ENCODE results near the gene PATL1. TPM values are rescaled to one million over a fixed set of nuclear protein-coding genes. Genes with fewer than 3 reads are reported as not detected.

PATL1 gene
- total and polyA plus RNA-seq, 2 of the 8 experiments (the other 6 are each of a cell fraction or from before 2014, with no cell fraction given), result 30.4 to 33.4 TPM

DNA sequence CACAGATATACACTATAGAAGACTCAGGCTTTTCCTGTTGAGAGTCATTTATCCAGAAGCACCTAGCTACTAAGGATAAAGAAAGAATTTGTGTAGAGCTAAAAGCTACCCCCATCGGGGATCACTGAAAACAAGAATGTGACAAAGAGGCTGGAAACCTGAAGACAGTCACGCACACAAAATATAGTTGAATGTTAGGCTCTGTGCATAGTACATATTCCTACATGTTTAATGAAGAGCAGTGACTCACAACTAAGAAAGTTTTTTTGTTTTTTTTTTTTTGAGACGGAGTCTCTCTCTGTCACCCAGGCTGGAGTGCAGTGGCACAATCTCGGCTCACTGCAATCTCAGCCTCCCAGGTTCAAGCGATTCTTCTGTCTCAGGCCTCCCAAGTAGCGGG, 36.5 kb upstream of the PATL1 start:
- TF ChIP-seq, protein P1, sequence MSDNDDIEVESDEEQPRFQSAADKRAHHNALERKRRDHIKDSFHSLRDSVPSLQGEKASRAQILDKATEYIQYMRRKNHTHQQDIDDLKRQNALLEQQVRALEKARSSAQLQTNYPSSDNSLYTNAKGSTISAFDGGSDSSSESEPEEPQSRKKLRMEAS (IDR thresholded peaks at IDR 0.05), result no peak
- TF ChIP-seq GTF2F1 (IDR thresholded peaks at IDR 0.05; ENCODE audit: borderline replicate concordance, low read depth, low read length), result no peak
- TF ChIP-seq CBX5 (IDR thresholded peaks at IDR 0.05; ENCODE audit: low read depth, low read length), result no peak
- no peak for TF ChIP-seq CREB1 (IDR thresholded peaks at IDR 0.05)
- TF ChIP-seq FOSL1 (IDR thresholded peaks at IDR 0.05; ENCODE audit: insufficient read depth, low read depth, low read length), result no peak
- TF ChIP-seq TCF12 (IDR thresholded peaks at IDR 0.05; ENCODE audit: low read depth, low read length), result no peak
- no peak for TF ChIP-seq BACH1 (IDR thresholded peaks at IDR 0.05; ENCODE audit: low read length)
- TF ChIP-seq TAF1 (IDR thresholded peaks at IDR 0.05; ENCODE audit: low read depth, low read length), result no peak
- TF ChIP-seq, protein P2, sequence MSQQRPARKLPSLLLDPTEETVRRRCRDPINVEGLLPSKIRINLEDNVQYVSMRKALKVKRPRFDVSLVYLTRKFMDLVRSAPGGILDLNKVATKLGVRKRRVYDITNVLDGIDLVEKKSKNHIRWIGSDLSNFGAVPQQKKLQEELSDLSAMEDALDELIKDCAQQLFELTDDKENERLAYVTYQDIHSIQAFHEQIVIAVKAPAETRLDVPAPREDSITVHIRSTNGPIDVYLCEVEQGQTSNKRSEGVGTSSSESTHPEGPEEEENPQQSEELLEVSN (IDR thresholded peaks at IDR 0.05), result no peak
- TF ChIP-seq ASH2L (IDR thresholded peaks at IDR 0.05; ENCODE audit: low read length), result no peak
- no peak for TF ChIP-seq CHD1 (IDR thresholded peaks at IDR 0.05; ENCODE audit: low read depth, low read length)
- no peak overlapping the region for H3K4me2 ChIP-seq (ENCODE audit: insufficient read depth in 1 of 2, low read depth in 2 of 2, low read length in 2 of 2)
- H2AFZ ChIP-seq (ENCODE audit: low read length), result no peak overlapping the region

More for the DNA sequence above, 36.5 kb upstream of the PATL1 start:
- FAIRE-seq (no peak), DNase-seq (ENCODE audit: low read depth in 1 of 2, low spot score in 2 of 2) (no peak)
- Histone ChIP-seq H2BK120ac (replicated peaks; ENCODE audit: low read depth, low read length) (no peak overlapping the region), H3K23me2 (ENCODE audit: low read depth, low read length) (no peaks in the 10 kb centered on the region), H3K4ac (replicated peaks; ENCODE audit: insufficient read length, low read depth, low read length) (no peak overlapping the region), H4K8ac (ENCODE audit: extremely low read depth, insufficient read depth, low read length) (no peak overlapping the region), H4K91ac (replicated peaks; ENCODE audit: insufficient read length, low read length) (no peak overlapping the region), H3K79me1 (ENCODE audit: low read depth, low read length) (no peaks in the 10 kb centered on the region), H3K27ac (ENCODE audit: low read depth, low read length) (no peak overlapping the region), H2BK12ac (ENCODE audit: low read depth, low read length) (no peak overlapping the region), H3K23ac (ENCODE audit: insufficient read length) (no peak overlapping the region), H3K18ac (ENCODE audit: extremely low read depth, low read length) (no peak overlapping the region), H3K4me3 (ENCODE audit: extremely low read depth in 1 of 4, insufficient read depth in 2 of 4, low read depth in 3 of 4, low read length in 4 of 4) (no peak overlapping the region), H3K14ac (ENCODE audit: insufficient read length) (no peak overlapping the region), H3K79me2 (ENCODE audit: control insufficient read depth in 1 of 2, insufficient read depth in 2 of 2, low read length in 2 of 2) (no peaks in the 10 kb centered on the region), H4K20me1 (replicated peaks in 1 of 2; ENCODE audit: control insufficient read depth in 1 of 2, insufficient read depth in 2 of 2, low read length in 2 of 2) (no peaks in the 10 kb centered on the region), H3K56ac (replicated peaks; ENCODE audit: insufficient read length, low read depth, low read length) (no peak overlapping the region), H4K5ac (ENCODE audit: insufficient read length, low read depth, low read length) (no peak overlapping the region), H3K4me1 (replicated peaks in 1 of 4; ENCODE audit: control insufficient read depth in 3 of 4, insufficient read depth in 4 of 4, low read length in 3 of 4) (no peaks in the 10 kb centered on the region), H3K36me3 (ENCODE audit: control insufficient read depth in 2 of 4, insufficient read depth in 4 of 4, low read length in 3 of 4) (no peaks in the 10 kb centered on the region), H3K9me3 (ENCODE audit: insufficient read depth in 2 of 2, low read depth in 1 of 2, low read length in 1 of 2) (no peaks in the 10 kb centered on the region), H2AK5ac (ENCODE audit: low read depth, low read length) (no peak overlapping the region), H3K27me3 (replicated peaks in 1 of 4; ENCODE audit: control insufficient read depth in 3 of 4, extremely low read depth in 1 of 4, insufficient read depth in 3 of 4, low read length in 3 of 4) (no peaks in the 10 kb centered on the region), H3K9ac (replicated peaks in 1 of 4; ENCODE audit: extremely low read depth in 1 of 4, low read depth in 3 of 4, low read length in 3 of 4) (no peak overlapping the region), H2BK5ac (ENCODE audit: low read depth, low read length) (no peak overlapping the region), H2BK20ac (ENCODE audit: low read length) (no peak overlapping the region), H2BK15ac (ENCODE audit: low read length) (no peak overlapping the region)
- ChIA-PET POLR2A (ENCODE audit: partially characterized antibody) (no interaction called here), CTCF (ENCODE audit: partially characterized antibody) (no interaction called here)
- WGBS, 2 experiments (ENCODE audit: extremely low coverage in 1 of 2, insufficient coverage in 1 of 2, insufficient read length in 1 of 2, insufficient replicate concordance in 2 of 2, low coverage in 1 of 2, low lambda C conversion rate in 2 of 2, missing lambda C conversion rate in 1 of 2), result 89% methylated on average over 6 of the region's 6 CpGs; no CpG with 5 or more reads in 1 of the 2 experiments

All from H1 (cell line).